Sigmoid colon (tissue), 4 donors: ENCODE data around the gene ARHGAP6.

Experiments used
- CTCF ChIP-seq, 4 experiments: fragments of 450-650 bp in 3 of 4; fragments of 200-600 bp in 1 of 4; IDR thresholded peaks; one replicate each; pipeline ENCODE4 v1.5.1; 2016 to 2019; ENCODE audit warnings: antibody characterized with exemption in 4 of 4, mild to moderate bottlenecking in 3 of 4, moderate library complexity in 2 of 4
- EP300 ChIP-seq, 4 donors: sonication (generic); formaldehyde crosslinking; IDR thresholded peaks; one replicate each; pipeline ENCODE4 v1.6.1; 2017; ENCODE audit warnings: antibody characterized with exemption in 4 of 4
- POLR2A ChIP-seq, 2 donors: fragments of 450-650 bp; IDR thresholded peaks; one replicate each; pipeline ENCODE4 v1.6.1; 2016; ENCODE audit warnings: antibody characterized with exemption in 2 of 2, mild to moderate bottlenecking in 2 of 2, moderate library complexity in 2 of 2
- POLR2AphosphoS5 ChIP-seq, 4 donors: sonication (generic); formaldehyde crosslinking; IDR thresholded peaks; one replicate each; pipeline ENCODE4 v1.6.1; 2017; ENCODE audit warnings: antibody characterized with exemption in 4 of 4

GRCh38 chrX:11304829-11305228 is 360.9 kb downstream of the ARHGAP6 start:
- TF ChIP-seq CTCF (IDR thresholded peaks at IDR 0.05), result no peak
- TF ChIP-seq EP300 (IDR thresholded peaks at IDR 0.05), result no peak
- no peak for TF ChIP-seq POLR2AphosphoS5 (IDR thresholded peaks at IDR 0.05)
- TF ChIP-seq POLR2A (IDR thresholded peaks at IDR 0.05), result no peak
